Activated CD4-positive, alpha-beta T cell treated with anti-CD3 and anti-CD28 coated beads for 1 hour (primary cell): ENCODE results near the gene CDKAL1.
"Not testable (repeated sequence)": the region's sequence is repeated elsewhere in the genome, so short reads cannot be mapped to it uniquely, and the experiment has no call there.

Experiments used
- DNase-seq: peaks from one replicate; pipeline ENCODE4 v3.0.0-alpha.2; 2020

CDKAL1 gene

GRCh38 chr6:21163110-21163837 lies 629.0 kb downstream of the CDKAL1 start:
- no peak for DNase-seq

DNA sequence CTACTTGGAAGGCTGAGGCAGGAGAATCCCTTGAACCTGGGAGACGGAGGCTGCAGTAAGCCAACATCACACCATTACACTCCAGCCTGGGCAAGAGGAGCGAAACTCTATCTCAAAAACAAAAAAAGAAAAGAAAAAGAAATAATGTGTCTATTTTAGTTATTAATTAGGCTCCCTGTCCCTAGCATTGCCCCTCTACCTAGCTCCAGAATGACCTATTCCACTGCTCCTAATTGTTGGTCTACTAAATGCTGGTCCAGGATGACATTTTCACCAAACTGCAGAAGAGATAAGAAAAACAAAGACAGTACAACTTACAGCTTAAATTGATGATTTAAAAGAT lies 629.6 kb downstream of the CDKAL1 start:
- DNase-seq, result no peak

- no peak for DNase-seq
Observed at GRCh38 chr6:21164768-21165326, 630.6 kb downstream of the CDKAL1 start.

DNA sequence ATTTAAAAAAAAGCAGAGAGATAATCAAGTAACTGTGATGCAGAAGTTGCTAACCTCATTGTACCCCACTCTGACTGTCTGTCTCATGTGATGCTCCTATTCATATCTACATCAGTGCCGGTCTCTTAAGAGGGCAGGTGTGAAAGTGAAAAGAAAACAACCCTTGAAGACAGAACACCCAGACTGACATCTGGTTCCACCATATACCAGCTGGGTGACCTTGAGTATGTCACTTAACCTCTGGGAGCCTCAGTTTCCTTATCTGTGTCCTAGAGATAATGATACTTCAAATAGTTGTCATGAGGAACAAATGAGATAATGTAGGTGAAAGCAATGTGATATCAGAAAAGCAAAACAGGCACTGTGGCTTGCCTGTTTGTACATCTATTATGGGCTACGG lies 632.5 kb downstream of the CDKAL1 start:
- no peak for DNase-seq

DNA sequence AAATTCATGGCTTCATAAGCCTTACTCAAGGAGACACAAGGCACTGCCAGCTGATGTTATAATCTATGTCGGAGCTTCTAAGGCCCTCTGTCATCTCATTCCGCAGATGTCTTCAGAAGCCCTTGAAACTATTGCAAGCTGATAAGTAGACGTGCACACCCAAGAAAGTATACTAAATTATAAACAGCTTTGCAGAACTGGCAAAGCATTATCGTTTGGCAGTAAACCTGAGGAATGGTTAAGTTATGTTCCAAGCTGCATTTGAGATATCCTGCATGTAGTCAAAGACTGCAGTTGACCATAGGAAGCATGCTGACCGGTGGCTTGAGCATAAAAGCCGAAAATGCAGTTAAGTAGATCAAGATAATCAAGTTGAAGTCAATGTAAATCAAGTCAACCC lies 633.5 kb downstream of the CDKAL1 start:
- DNase-seq, result no peak

DNA sequence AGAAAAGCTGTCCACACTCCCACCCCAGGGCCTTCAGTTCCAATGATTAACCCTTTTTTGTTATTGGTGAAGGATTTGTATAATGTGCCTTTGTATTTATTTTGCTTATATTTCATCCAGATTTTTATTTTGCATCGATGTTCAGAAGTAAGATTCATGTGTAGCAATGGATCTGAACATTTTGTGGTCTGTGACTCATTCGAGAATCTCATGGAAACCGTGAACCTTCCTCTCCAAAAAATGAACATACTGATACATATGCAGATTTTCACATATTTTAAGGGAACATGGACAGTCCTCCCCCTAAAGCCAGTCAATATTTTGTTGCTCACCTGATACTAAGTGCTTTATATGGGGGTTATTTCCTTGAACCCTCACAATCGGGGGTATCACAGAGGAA lies 637.5 kb downstream of the CDKAL1 start:
- no peak for DNase-seq

GRCh38 chr6:21173031-21173430 lies 638.8 kb downstream of the CDKAL1 start:
- DNase-seq, result no peak

DNA sequence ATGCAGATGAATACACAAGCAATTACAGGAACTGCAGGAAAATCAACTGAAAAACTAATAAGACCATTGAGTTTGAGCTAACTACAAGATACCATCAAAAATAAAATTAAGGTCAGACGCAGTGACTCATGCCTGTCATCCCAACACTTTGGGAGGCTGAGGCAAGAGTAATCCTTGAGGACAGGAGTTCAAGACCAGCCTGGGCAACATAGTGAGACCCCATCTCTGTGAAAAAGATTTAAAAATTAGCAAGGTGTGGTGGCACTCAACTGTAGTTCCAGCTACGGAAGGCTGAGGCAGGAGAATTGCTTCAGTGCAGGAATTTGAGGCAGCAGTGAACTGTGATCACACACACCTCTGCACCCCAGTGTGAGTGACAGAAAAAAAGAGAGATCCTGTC lies 639.4 kb downstream of the CDKAL1 start:
- no peak for DNase-seq

GRCh38 chr6:21176197-21176596 lies 641.9 kb downstream of the CDKAL1 start:
- no peak for DNase-seq

- DNase-seq, result no peak
Observed at GRCh38 chr6:21180155-21180554, 645.9 kb downstream of the CDKAL1 start.

DNA sequence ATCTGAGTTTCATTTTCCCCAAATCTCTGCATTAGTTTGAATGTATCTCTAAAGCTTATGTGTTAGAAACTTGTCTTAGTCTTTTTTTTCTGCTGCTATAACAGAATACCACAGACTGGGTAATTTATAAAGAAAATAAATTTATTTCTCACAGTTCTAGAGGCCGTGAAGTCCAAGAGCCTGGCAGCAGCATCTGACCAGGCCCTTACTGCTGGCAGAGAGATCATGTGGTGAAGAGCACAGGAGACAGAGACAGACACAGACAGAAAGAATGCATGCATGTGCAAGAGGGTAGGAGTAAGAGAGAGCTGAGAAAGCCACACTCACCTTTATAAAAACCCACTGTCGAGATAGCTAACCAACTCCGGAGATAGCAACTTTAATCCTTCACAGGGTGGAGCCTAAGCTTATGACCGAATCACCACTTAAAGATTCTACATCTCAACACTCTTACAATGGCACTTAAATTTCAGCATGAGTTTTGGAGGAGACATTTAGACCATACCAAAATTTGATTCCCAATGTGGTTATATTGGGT lies 646.6 kb downstream of the CDKAL1 start:
- DNase-seq, result no peak

GRCh38 chr6:21181866-21182265 lies 647.6 kb downstream of the CDKAL1 start:
- DNase-seq, result no peak

- no peak for DNase-seq
Observed at GRCh38 chr6:21182589-21182988, 648.3 kb downstream of the CDKAL1 start.

DNA sequence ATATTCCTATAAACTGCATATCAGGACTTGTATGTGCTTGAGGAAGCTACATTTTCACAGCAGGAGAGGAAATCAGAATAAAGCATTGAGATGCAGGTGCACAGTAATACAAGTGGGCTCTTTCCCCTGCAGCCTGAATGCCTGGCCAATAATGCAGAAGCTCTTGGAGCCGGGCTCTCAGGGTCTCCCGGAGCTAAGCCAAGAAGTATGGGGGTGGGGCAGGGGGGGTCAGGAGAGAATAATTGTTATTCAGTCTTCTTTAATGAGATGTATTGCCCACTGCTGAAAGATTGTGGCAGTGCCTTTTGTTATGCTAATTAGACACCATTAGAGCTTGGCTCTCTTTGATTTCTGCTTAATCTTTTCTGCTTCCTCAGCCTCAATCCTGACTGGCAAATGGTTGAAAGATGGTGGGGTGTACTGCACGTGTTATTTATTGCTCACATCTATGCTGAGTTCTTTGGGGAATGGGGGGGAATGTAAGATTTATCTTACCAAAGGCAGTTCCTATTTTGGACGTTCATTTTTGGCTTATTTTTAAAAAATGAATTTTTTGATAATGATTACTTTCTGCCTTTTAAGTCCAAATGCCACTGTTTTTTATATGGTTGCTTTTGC lies 651.7 kb downstream of the CDKAL1 start:
- no peak for DNase-seq

- no peak for DNase-seq
Observed at GRCh38 chr6:21186479-21187055, 652.3 kb downstream of the CDKAL1 start.

- no peak for DNase-seq
Observed at GRCh38 chr6:21187485-21187884, 653.2 kb downstream of the CDKAL1 start.

- no peak for DNase-seq
Observed at GRCh38 chr6:21188505-21189223, 654.4 kb downstream of the CDKAL1 start.

DNA sequence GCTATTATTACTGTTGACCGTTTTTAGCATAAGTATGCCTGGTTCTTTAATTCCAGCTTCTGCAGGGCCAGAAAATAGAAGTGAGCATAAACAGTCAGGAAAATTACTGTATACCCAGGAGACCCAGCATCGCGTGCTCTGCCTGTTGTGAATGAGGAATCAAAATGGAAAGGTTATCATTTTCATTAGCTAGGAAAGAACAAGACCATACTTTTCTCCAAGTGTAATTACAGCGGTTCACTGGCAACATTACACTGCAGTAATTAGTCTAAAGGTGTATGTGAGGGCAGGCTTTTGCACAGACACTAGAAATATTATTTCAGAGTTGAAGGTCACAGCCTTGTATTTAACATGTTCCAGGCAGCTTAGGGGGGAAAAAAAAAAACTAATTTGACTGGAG lies 655.5 kb downstream of the CDKAL1 start:
- DNase-seq, result no peak

DNA sequence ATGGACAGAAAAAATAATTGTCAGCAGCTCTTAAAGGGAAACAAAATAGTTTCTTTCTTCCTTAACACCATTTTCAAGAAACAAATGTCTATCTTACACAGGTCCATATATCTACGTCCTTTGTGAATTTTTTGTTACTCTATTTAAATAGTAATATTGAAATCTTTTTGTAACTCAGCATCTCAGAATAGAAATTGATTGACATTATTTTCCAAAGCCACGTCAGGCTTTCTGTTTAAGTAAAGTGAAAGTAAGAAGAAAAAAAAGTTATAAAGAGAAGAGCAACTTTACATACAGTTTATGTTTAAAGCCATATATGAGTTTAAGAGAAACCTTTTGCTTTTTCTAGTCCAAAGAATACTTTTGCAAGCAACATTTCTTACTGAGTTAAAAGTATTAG lies 656.4 kb downstream of the CDKAL1 start:
- no peak for DNase-seq

- DNase-seq, result no peak
Observed at GRCh38 chr6:21193790-21194475, 659.7 kb downstream of the CDKAL1 start.

GRCh38 chr6:21195301-21195700 lies 661.0 kb downstream of the CDKAL1 start:
- not testable (repeated sequence) for DNase-seq

DNA sequence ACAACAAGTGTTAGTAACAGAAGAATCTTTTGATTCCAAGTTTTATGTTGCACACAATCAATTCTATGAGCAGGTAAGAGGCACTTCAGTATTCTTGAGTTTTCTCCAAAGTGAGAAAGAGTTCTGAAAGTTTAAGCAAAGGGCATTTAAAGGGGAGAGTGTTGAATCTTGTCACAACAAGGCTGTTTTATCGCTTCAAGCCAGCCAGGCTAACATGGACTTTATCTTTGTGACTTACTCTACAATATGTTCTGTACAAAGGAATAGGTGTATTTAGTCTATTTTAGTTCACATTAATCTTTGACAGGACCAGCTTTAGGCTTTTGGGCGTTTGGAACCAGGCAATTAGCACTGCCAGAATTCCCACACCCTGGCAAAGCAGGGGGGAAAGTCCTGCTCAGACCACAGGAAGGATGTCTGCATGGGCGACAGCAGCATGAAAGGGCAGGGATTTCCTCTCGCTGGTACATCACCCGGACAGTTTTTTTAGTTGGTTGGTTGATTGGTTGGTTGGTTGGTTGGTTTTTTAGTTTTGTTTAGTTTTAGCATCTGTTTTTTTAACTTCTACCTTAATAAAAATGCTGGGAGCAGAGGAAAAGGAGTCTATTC lies 663.9 kb downstream of the CDKAL1 start:
- DNase-seq, result no peak
